ENCODE data around the gene CABLES1.

Gene CABLES1

GRCh38 chr18:23143815-23144261 is 8.6 kb downstream of the CABLES1 start:
- no peak overlapping the region for H3K27ac ChIP-seq (ENCODE audit: low read depth, low read length)
- H3K4me1 ChIP-seq (ENCODE audit: control insufficient read depth, insufficient read depth, low read length), result peaks cover 36% of the 10 kb centered on the region
- H3K9ac ChIP-seq (ENCODE audit: low read length), result peak overlapping the region; percentile 41
- no peaks in the 10 kb centered on the region for H3K27me3 ChIP-seq (ENCODE audit: control insufficient read depth, insufficient read depth, low read length)
- no peaks in the 10 kb centered on the region for H3K9me3 ChIP-seq (ENCODE audit: control insufficient read depth, insufficient read depth, low read depth, low read length)
- H3K36me3 ChIP-seq (ENCODE audit: control insufficient read depth, insufficient read depth, low read length), result no peaks in the 10 kb centered on the region
- no peak overlapping the region for H3K4me3 ChIP-seq (ENCODE audit: low read depth, low read length)

DNA sequence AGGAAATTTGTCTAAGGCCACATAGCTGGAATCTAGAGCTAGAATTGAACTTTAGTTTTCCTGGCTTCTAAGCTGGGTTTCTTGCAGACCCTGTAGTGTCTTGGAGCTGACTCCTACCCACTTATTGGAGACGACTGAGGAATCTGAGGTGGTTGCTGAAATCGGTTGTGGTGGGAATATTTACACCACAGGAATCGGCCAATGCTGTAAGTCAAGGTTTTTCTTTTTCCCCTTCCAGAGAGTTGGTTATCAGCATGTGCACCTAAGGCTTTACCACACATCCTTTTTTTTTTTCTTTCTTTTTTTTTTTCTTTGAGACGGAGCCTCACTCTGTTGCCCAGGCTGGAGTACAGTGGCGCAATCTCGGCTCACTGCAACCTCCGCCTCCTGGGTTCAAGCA is 9.4 kb downstream of the CABLES1 start:
- Histone ChIP-seq H3K27me3 (ENCODE audit: control insufficient read depth, insufficient read depth, low read length) (no peaks in the 10 kb centered on the region), H3K9me3 (ENCODE audit: control insufficient read depth, insufficient read depth, low read depth, low read length) (no peaks in the 10 kb centered on the region), H3K36me3 (ENCODE audit: control insufficient read depth, insufficient read depth, low read length) (peaks cover 4% of the 10 kb centered on the region; the same call in 1 of the 2 replicates), H3K4me3 (ENCODE audit: low read depth, low read length) (no peak overlapping the region), H3K4me1 (ENCODE audit: control insufficient read depth, insufficient read depth, low read length) (peaks cover 36% of the 10 kb centered on the region), H3K27ac (ENCODE audit: low read depth, low read length) (no peak overlapping the region), H3K9ac (ENCODE audit: low read length) (no peak overlapping the region)

DNA sequence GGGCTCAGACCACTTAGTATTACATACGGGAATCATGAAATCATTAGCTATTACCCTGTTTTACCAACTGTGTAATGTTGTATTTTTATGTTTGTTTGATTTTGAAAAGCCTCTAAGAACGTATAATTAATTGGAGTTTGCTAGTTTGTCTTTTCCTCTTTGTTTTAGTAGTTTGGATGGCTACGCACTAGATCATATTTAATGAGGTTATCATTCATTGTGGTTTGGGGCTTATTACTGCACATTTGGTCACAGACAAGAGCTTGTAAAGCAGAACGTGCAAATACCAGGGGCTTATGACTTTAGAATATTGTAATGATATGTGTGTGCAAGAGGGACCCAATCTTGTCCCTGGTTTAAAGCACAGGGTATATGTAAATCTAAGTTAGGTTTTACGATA is 10.3 kb downstream of the CABLES1 start:
- H3K36me3 ChIP-seq (ENCODE audit: control insufficient read depth, insufficient read depth, low read length), result peaks cover 7% of the 10 kb centered on the region; the same call in 1 of the 2 replicates

GRCh38 chr18:23146861-23147469 is 11.7 kb downstream of the CABLES1 start:
- Histone ChIP-seq H3K9me3 (ENCODE audit: control insufficient read depth, insufficient read depth, low read depth, low read length) (no peaks in the 10 kb centered on the region), H3K4me1 (ENCODE audit: control insufficient read depth, insufficient read depth, low read length) (peaks cover 24% of the 10 kb centered on the region), H3K4me3 (ENCODE audit: low read depth, low read length) (no peak overlapping the region), H3K27me3 (ENCODE audit: control insufficient read depth, insufficient read depth, low read length) (no peaks in the 10 kb centered on the region), H3K27ac (ENCODE audit: low read depth, low read length) (no peak overlapping the region), H3K9ac (ENCODE audit: low read length) (no peak overlapping the region), H3K36me3 (ENCODE audit: control insufficient read depth, insufficient read depth, low read length) (peaks cover 7% of the 10 kb centered on the region; the same call in 1 of the 2 replicates)

More for the DNA sequence above, 10.3 kb downstream of the CABLES1 start:
- no peaks in the 10 kb centered on the region for H3K27me3 ChIP-seq (ENCODE audit: control insufficient read depth, insufficient read depth, low read length)
- H3K27ac ChIP-seq (ENCODE audit: low read depth, low read length), result no peak overlapping the region
- H3K9ac ChIP-seq (ENCODE audit: low read length), result no peak overlapping the region
- H3K4me1 ChIP-seq (ENCODE audit: control insufficient read depth, insufficient read depth, low read length), result peaks cover 36% of the 10 kb centered on the region
- no peak overlapping the region for H3K4me3 ChIP-seq (ENCODE audit: low read depth, low read length)
- H3K9me3 ChIP-seq (ENCODE audit: control insufficient read depth, insufficient read depth, low read depth, low read length), result no peaks in the 10 kb centered on the region

- H3K4me1 ChIP-seq (ENCODE audit: control insufficient read depth, insufficient read depth, low read length), result peaks cover 12% of the 10 kb centered on the region
- no peaks in the 10 kb centered on the region for H3K9me3 ChIP-seq (ENCODE audit: control insufficient read depth, insufficient read depth, low read depth, low read length)
- H3K27ac ChIP-seq (ENCODE audit: low read depth, low read length), result no peak overlapping the region
These were observed 13.1 kb downstream of the CABLES1 start for GRCh38 chr18:23148382-23148781.

DNA sequence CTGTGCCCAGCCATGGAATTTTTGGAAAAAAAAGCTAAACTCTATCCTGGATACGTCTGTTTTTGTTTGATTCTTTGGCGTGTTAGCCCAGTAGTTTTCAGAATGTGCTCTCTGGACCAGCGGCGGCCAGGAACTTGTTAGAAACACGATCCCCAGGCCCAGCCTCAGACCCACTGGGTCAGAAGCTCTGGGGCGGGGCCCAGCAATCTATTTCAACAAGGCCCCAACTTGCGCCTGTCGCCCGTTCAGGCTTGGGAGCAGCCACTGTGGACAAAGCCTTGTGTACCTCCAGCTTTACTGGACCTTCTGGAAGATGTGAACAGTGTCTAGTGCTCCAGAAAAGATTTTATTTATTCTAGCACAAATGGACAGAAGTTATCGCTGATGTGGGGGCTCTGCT is 14.3 kb downstream of the CABLES1 start:
- Histone ChIP-seq H3K27me3 (ENCODE audit: control insufficient read depth, insufficient read depth, low read length) (no peaks in the 10 kb centered on the region), H3K36me3 (ENCODE audit: control insufficient read depth, insufficient read depth, low read length) (peaks cover 7% of the 10 kb centered on the region; the same call in 1 of the 2 replicates), H3K4me1 (ENCODE audit: control insufficient read depth, insufficient read depth, low read length) (0 out of 2 replicates have a peak, but pooled peaks cover 1% of the 10 kb centered on the region), H3K4me3 (ENCODE audit: low read depth, low read length) (no peak overlapping the region), H3K9ac (ENCODE audit: low read length) (no peak overlapping the region), H3K9me3 (ENCODE audit: control insufficient read depth, insufficient read depth, low read depth, low read length) (no peaks in the 10 kb centered on the region), H3K27ac (ENCODE audit: low read depth, low read length) (no peak overlapping the region)

More at GRCh38 chr18:23148382-23148781, 13.1 kb downstream of the CABLES1 start:
- no peaks in the 10 kb centered on the region for H3K27me3 ChIP-seq (ENCODE audit: control insufficient read depth, insufficient read depth, low read length)
- no peak overlapping the region for H3K9ac ChIP-seq (ENCODE audit: low read length)
- peaks cover 7% of the 10 kb centered on the region; the same call in 1 of the 2 replicates for H3K36me3 ChIP-seq (ENCODE audit: control insufficient read depth, insufficient read depth, low read length)
- H3K4me3 ChIP-seq (ENCODE audit: low read depth, low read length), result no peak overlapping the region

DNA sequence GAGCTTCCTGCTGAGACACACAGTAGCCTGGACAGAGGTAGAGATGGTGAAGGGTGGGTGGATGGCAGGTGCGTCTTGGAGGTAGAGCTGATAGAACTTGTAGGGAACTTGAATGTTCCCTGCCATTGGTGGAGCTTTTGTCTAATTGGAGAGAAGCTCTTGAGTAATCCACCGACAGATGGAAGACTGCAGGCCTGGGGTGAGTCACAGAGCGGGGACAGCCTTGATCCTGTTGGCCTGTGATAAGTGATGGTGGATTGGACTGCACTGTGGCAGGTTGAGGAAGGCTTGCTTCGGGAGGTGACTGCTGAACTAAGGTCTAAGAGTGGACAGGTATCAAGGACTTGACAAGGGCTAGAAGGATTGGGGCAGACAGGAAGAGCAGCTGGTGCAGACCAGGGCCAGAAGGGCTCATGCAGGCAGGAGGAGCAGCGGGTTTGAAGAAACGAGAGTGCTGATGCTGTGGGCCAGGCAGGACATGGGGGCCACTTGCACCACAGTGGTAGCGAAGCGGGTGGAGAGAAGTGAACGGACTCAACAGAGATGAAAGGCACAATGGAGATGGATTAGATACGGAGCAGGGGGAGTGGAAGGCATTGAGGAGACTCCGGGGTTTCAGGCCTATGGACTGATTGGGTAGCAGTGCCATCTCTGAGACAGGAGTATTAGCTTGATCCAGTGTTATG is 16.3 kb downstream of the CABLES1 start:
- Histone ChIP-seq H3K4me1 (ENCODE audit: control insufficient read depth, insufficient read depth, low read length) (peaks cover 19% of the 10 kb centered on the region), H3K27me3 (ENCODE audit: control insufficient read depth, insufficient read depth, low read length) (no peaks in the 10 kb centered on the region), H3K36me3 (ENCODE audit: control insufficient read depth, insufficient read depth, low read length) (peaks cover 7% of the 10 kb centered on the region; the same call in 1 of the 2 replicates), H3K27ac (ENCODE audit: low read depth, low read length) (no peak overlapping the region), H3K9me3 (ENCODE audit: control insufficient read depth, insufficient read depth, low read depth, low read length) (no peaks in the 10 kb centered on the region), H3K4me3 (ENCODE audit: low read depth, low read length) (no peak overlapping the region), H3K9ac (ENCODE audit: low read length) (no peak overlapping the region)

- Histone ChIP-seq H3K27me3 (ENCODE audit: control insufficient read depth, insufficient read depth, low read length) (no peaks in the 10 kb centered on the region), H3K27ac (ENCODE audit: low read depth, low read length) (no peak overlapping the region)
These were observed 18.7 kb downstream of the CABLES1 start for GRCh38 chr18:23154030-23154429.

DNA sequence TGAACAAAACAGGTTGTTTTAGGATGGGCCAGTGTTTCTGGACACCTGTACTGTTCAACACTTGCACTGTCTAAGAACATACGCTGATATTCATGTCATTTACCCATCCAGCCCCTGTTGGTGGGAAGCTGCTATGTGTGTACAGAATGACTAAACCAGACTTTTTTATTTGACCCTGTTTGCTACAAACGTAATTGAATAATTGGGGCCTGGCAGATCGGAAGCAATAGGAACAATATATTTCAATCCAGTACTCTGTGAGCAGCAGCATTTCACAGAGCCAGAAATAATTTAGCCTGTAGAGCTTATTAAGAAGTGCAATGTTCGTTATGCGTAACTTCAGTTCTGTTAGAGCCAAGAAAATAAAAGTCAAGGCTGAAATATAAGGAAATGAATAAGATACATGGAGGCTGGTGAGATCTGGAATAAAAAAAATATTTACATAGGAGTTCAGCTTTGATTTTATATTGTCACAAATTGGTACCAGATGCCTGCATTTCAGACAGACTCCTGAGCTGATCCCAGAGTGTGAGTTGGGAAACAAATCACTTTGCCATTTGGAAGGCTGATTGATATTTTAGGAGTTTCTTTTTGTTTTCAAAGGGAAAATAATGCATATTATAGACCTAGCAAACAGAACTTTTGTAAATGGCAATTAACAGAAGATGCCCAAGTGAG is 19.7 kb downstream of the CABLES1 start:
- no peak overlapping the region for H3K27ac ChIP-seq (ENCODE audit: low read depth, low read length)
- H3K9me3 ChIP-seq (ENCODE audit: control insufficient read depth, insufficient read depth, low read depth, low read length), result no peaks in the 10 kb centered on the region
- H3K9ac ChIP-seq (ENCODE audit: low read length), result no peak overlapping the region
- H3K4me1 ChIP-seq (ENCODE audit: control insufficient read depth, insufficient read depth, low read length), result peaks cover 25% of the 10 kb centered on the region
- H3K36me3 ChIP-seq (ENCODE audit: control insufficient read depth, insufficient read depth, low read length), result no peaks in the 10 kb centered on the region
- no peak overlapping the region for H3K4me3 ChIP-seq (ENCODE audit: low read depth, low read length)
- no peaks in the 10 kb centered on the region for H3K27me3 ChIP-seq (ENCODE audit: control insufficient read depth, insufficient read depth, low read length)

More at GRCh38 chr18:23154030-23154429, 18.7 kb downstream of the CABLES1 start:
- Histone ChIP-seq H3K4me3 (ENCODE audit: low read depth, low read length) (no peak overlapping the region), H3K36me3 (ENCODE audit: control insufficient read depth, insufficient read depth, low read length) (peaks cover 7% of the 10 kb centered on the region; the same call in 1 of the 2 replicates), H3K4me1 (ENCODE audit: control insufficient read depth, insufficient read depth, low read length) (peaks cover 25% of the 10 kb centered on the region), H3K9me3 (ENCODE audit: control insufficient read depth, insufficient read depth, low read depth, low read length) (no peaks in the 10 kb centered on the region), H3K9ac (ENCODE audit: low read length) (no peak overlapping the region)

DNA sequence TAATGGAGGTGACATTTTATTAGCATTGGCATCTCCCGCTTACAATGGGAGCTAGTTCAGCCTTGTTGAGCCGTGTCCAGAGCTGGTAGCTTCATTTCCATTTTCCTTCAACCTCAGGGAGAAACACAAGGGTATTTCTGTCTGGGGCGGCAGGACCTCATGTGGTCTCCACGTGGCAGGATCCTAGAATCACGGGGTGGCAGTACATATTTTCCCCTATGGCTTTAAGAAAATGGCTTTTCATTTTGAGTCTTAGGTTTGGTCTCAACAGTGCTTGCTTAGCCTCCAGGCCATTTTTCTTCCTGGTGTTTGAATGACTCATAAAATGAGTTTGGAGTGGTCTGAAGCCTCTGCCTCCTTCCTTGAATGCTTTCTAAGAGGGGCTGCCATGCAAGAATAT is 20.3 kb downstream of the CABLES1 start:
- H3K27ac ChIP-seq (ENCODE audit: low read depth, low read length), result no peak overlapping the region
- no peaks in the 10 kb centered on the region for H3K9me3 ChIP-seq (ENCODE audit: control insufficient read depth, insufficient read depth, low read depth, low read length)
- H3K4me3 ChIP-seq (ENCODE audit: low read depth, low read length), result no peak overlapping the region
- peaks cover 25% of the 10 kb centered on the region for H3K4me1 ChIP-seq (ENCODE audit: control insufficient read depth, insufficient read depth, low read length)
- peak overlapping the region; percentile 5 for H3K9ac ChIP-seq (ENCODE audit: low read length)
- H3K27me3 ChIP-seq (ENCODE audit: control insufficient read depth, insufficient read depth, low read length), result no peaks in the 10 kb centered on the region
- H3K36me3 ChIP-seq (ENCODE audit: control insufficient read depth, insufficient read depth, low read length), result no peaks in the 10 kb centered on the region

- H3K27me3 ChIP-seq (ENCODE audit: control insufficient read depth, insufficient read depth, low read length), result no peaks in the 10 kb centered on the region
- no peak overlapping the region for H3K27ac ChIP-seq (ENCODE audit: low read depth, low read length)
- H3K4me3 ChIP-seq (ENCODE audit: low read depth, low read length), result no peak overlapping the region
- H3K9ac ChIP-seq (ENCODE audit: low read length), result no peak overlapping the region
- H3K36me3 ChIP-seq (ENCODE audit: control insufficient read depth, insufficient read depth, low read length), result no peaks in the 10 kb centered on the region
- no peaks in the 10 kb centered on the region for H3K9me3 ChIP-seq (ENCODE audit: control insufficient read depth, insufficient read depth, low read depth, low read length)
- H3K4me1 ChIP-seq (ENCODE audit: control insufficient read depth, insufficient read depth, low read length), result peaks cover 25% of the 10 kb centered on the region
These were observed 20.8 kb downstream of the CABLES1 start for GRCh38 chr18:23156134-23156533.
